ENCODE data around the gene RHOJ. TPM values are rescaled to one million over a fixed set of nuclear protein-coding genes. Genes with fewer than 3 reads are reported as not detected.
"Not testable (repeated sequence)": the region's sequence is repeated elsewhere in the genome, so short reads cannot be mapped to it uniquely, and the experiment has no call there.

RHOJ gene
- polyA plus RNA-seq, 1 experiment: 62.7 TPM

GRCh38 chr14:63276016-63276415 lies 71.8 kb downstream of the RHOJ start:
- POLR2A ChIA-PET: no interaction called here
- Histone ChIP-seq H3K27ac (ENCODE audit: low read depth, low read length) (no peak overlapping the region), H3K27me3 (ENCODE audit: control insufficient read depth, insufficient read depth, low read length) (no peaks in the 10 kb centered on the region), H3K4me3 (ENCODE audit: low read depth, low read length) (no peak overlapping the region), H3K9me3 (ENCODE audit: control insufficient read depth, insufficient read depth, low read length) (no peaks in the 10 kb centered on the region)
- TF ChIP-seq CTCF (IDR thresholded peaks at IDR 0.05; ENCODE audit: low read depth, low read length): no peak
- CTCF ChIA-PET: interaction anchor here (0.8 to 7.1 kb wide), 8 partner anchors 16 to 1114 kb away, joined by 3 to 90 read pairs (median 4); no protein-coding TSS in a partner anchor
- no peak for DNase-seq (ENCODE audit: low read depth, low spot score)

- no peak overlapping the region for H3K27ac ChIP-seq (ENCODE audit: low read depth, low read length)
- peak; percentile 21 for DNase-seq (ENCODE audit: low read depth, low spot score)
- H3K4me3 ChIP-seq (ENCODE audit: low read depth, low read length): no peak overlapping the region
- ChIA-PET POLR2A (no interaction called here), CTCF (interaction anchor here (0.6 to 7.1 kb wide), 43 partner anchors 8 to 1151 kb away, joined by 3 to 90 read pairs (median 4); partner anchors contain the start of gene RHOJ)
- H3K9me3 ChIP-seq (ENCODE audit: control insufficient read depth, insufficient read depth, low read length): no peaks in the 10 kb centered on the region
- H3K27me3 ChIP-seq (ENCODE audit: control insufficient read depth, insufficient read depth, low read length): no peaks in the 10 kb centered on the region
- peak; percentile 73 for TF ChIP-seq CTCF (IDR thresholded peaks at IDR 0.05; ENCODE audit: low read depth, low read length)
Measured at GRCh38 chr14:63276492-63277342, 72.5 kb downstream of the RHOJ start.

GRCh38 chr14:63277591-63278183 lies 73.4 kb downstream of the RHOJ start:
- no peak for DNase-seq (ENCODE audit: low read depth, low spot score)
- Histone ChIP-seq H3K27ac (ENCODE audit: low read depth, low read length) (no peak overlapping the region), H3K4me3 (ENCODE audit: low read depth, low read length) (no peak overlapping the region), H3K9me3 (ENCODE audit: control insufficient read depth, insufficient read depth, low read length) (no peaks in the 10 kb centered on the region), H3K27me3 (ENCODE audit: control insufficient read depth, insufficient read depth, low read length) (no peaks in the 10 kb centered on the region)
- no peak for TF ChIP-seq CTCF (IDR thresholded peaks at IDR 0.05; ENCODE audit: low read depth, low read length)
- CTCF ChIA-PET: interaction anchor here (0.6 to 7.1 kb wide), 38 partner anchors 9 to 1152 kb away, joined by 3 to 90 read pairs (median 4); partner anchors contain the start of gene RHOJ
- POLR2A ChIA-PET: no interaction called here

- H3K27ac ChIP-seq (ENCODE audit: low read depth, low read length); H3K4me3 ChIP-seq (ENCODE audit: low read depth, low read length); H3K9me3 ChIP-seq (ENCODE audit: control insufficient read depth, insufficient read depth, low read length); DNase-seq (ENCODE audit: low read depth, low spot score); POLR2A ChIA-PET; H3K27me3 ChIP-seq (ENCODE audit: control insufficient read depth, insufficient read depth, low read length): not testable (repeated sequence)
- CTCF ChIA-PET: interaction anchor here (0.8 to 7.1 kb wide), 4 partner anchors 106 to 1117 kb away, joined by 3 to 38 read pairs (median 23); partner anchors contain the start of gene KCNH5
Measured at GRCh38 chr14:63279933-63280332, 75.7 kb downstream of the RHOJ start.

GRCh38 chr14:63282997-63283883 lies 79.0 kb downstream of the RHOJ start:
- ChIA-PET POLR2A (no interaction called here), CTCF (interaction anchor here (0.7 to 1.4 kb wide), 4 partner anchors 25 to 1120 kb away, joined by 3 to 6 read pairs (median 4); no protein-coding TSS in a partner anchor)
- no peak for TF ChIP-seq CTCF (IDR thresholded peaks at IDR 0.05; ENCODE audit: low read depth, low read length)
- Histone ChIP-seq H3K9me3 (ENCODE audit: control insufficient read depth, insufficient read depth, low read length) (no peaks in the 10 kb centered on the region), H3K27ac (ENCODE audit: low read depth, low read length) (no peak overlapping the region), H3K27me3 (ENCODE audit: control insufficient read depth, insufficient read depth, low read length) (no peaks in the 10 kb centered on the region), H3K4me3 (ENCODE audit: low read depth, low read length) (no peak overlapping the region)
- DNase-seq (ENCODE audit: low read depth, low spot score): no peak
